ENCODE measurements around the gene EXOC6.
"Not testable (repeated sequence)": the region's sequence is repeated elsewhere in the genome, so short reads cannot be mapped to it uniquely, and the experiment has no call there.

Gene EXOC6

GRCh38 chr10:93079663-93080349 lies 231.5 kb downstream of the EXOC6 start:
- no peak for DNase-seq (ENCODE audit: low spot score)

- DNase-seq (ENCODE audit: low spot score) = peak; percentile 66
Measured at GRCh38 chr10:93080350-93081046, 232.2 kb downstream of the EXOC6 start.

GRCh38 chr10:93081318-93081717 lies 233.0 kb downstream of the EXOC6 start:
- DNase-seq (ENCODE audit: low spot score) = no peak

GRCh38 chr10:93081834-93082233 lies 233.5 kb downstream of the EXOC6 start:
- no peak for DNase-seq (ENCODE audit: low spot score)

- no peak for DNase-seq (ENCODE audit: low spot score)
Measured at GRCh38 chr10:93083743-93084539, 235.6 kb downstream of the EXOC6 start.

GRCh38 chr10:93085272-93085859 lies 237.0 kb downstream of the EXOC6 start:
- DNase-seq (ENCODE audit: low spot score) = no peak

GRCh38 chr10:93086289-93086688 lies 238.0 kb downstream of the EXOC6 start:
- DNase-seq (ENCODE audit: low spot score) = no peak

- no peak for DNase-seq (ENCODE audit: low spot score)
Measured at GRCh38 chr10:93087846-93088245, 239.5 kb downstream of the EXOC6 start.

- no peak for DNase-seq (ENCODE audit: low spot score)
Measured at GRCh38 chr10:93088466-93088865, 240.1 kb downstream of the EXOC6 start.

- DNase-seq (ENCODE audit: low spot score) = no peak
Measured at GRCh38 chr10:93090619-93091018, 242.3 kb downstream of the EXOC6 start.

- no peak for DNase-seq (ENCODE audit: low spot score)
Measured at GRCh38 chr10:93091960-93092359, 243.6 kb downstream of the EXOC6 start.

- no peak for DNase-seq (ENCODE audit: low spot score)
Measured at GRCh38 chr10:93095225-93095624, 246.9 kb downstream of the EXOC6 start.

GRCh38 chr10:93096901-93097300 lies 248.6 kb downstream of the EXOC6 start:
- DNase-seq (ENCODE audit: low spot score) = no peak

- no peak for DNase-seq (ENCODE audit: low spot score)
Measured at GRCh38 chr10:93097386-93097785, 249.1 kb downstream of the EXOC6 start.

- no peak for DNase-seq (ENCODE audit: low spot score)
Measured at GRCh38 chr10:93098816-93099215, 250.5 kb downstream of the EXOC6 start.

GRCh38 chr10:93099670-93100069 lies 251.3 kb downstream of the EXOC6 start:
- no peak for DNase-seq (ENCODE audit: low spot score)

GRCh38 chr10:93101148-93101547 lies 252.8 kb downstream of the EXOC6 start:
- not testable (repeated sequence) for DNase-seq (ENCODE audit: low spot score)

GRCh38 chr10:93103953-93104352 lies 255.6 kb downstream of the EXOC6 start:
- no peak for DNase-seq (ENCODE audit: low spot score)

GRCh38 chr10:93106631-93107072 lies 258.3 kb downstream of the EXOC6 start:
- DNase-seq (ENCODE audit: low spot score) = no peak
